GM20431 (cell line): ENCODE data around the gene LRRC45.
"Not testable (repeated sequence)": the region's sequence is repeated elsewhere in the genome, so short reads cannot be mapped to it uniquely, and the experiment has no call there.

ENCODE experiments used
- in situ Hi-C: fragments of 300-500 bp; cut with MseI, MboI; formaldehyde crosslinking; loops from one replicate; pipeline ENCODE4 v1.15.0; 2020; ENCODE audit warnings: low sequenced_read_pairs; ENCODE audit not compliant: unreplicated experiment

LRRC45 gene

GRCh38 chr17:82030470-82031302 lies 7.6 kb downstream of the LRRC45 start:
- in situ Hi-C loops: no loop called here

GRCh38 chr17:82031303-82031884 lies 8.3 kb downstream of the LRRC45 start, which contains the start of gene RAC3:
Gene RAC3, plus strand, starts transcription at chr17:82031678. Its CDS starts 84 bp downstream, at chr17:82031762.
- in situ Hi-C loops: no loop called here

- in situ Hi-C loops: no loop called here
These were observed 9.0 kb downstream of the LRRC45 start for GRCh38 chr17:82031885-82032627.

- in situ Hi-C loops: no loop called here
These were observed 10.4 kb downstream of the LRRC45 start for GRCh38 chr17:82033359-82034085.

GRCh38 chr17:82034371-82035011 lies 11.4 kb downstream of the LRRC45 start:
- in situ Hi-C loops: no loop called here

- in situ Hi-C loops: no loop called here
These were observed 12.4 kb downstream of the LRRC45 start for GRCh38 chr17:82035488-82035887.

GRCh38 chr17:82035956-82036633 lies 13.0 kb downstream of the LRRC45 start:
- in situ Hi-C loops: no loop called here

GRCh38 chr17:82036634-82037091 lies 13.6 kb downstream of the LRRC45 start:
- in situ Hi-C loops: no loop called here

- in situ Hi-C loops: no loop called here
These were observed 14.2 kb downstream of the LRRC45 start, which contains the start of gene DCXR for GRCh38 chr17:82037092-82037888. Gene DCXR, minus strand, starts transcription at chr17:82037697. Its CDS starts 15 bp downstream, at chr17:82037682.

- in situ Hi-C loops: no loop called here
These were observed 14.7 kb downstream of the LRRC45 start for GRCh38 chr17:82037889-82038195.

GRCh38 chr17:82038796-82039409 lies 15.8 kb downstream of the LRRC45 start:
- in situ Hi-C loops: not testable (repeated sequence)

- in situ Hi-C loops: no loop called here
These were observed 16.7 kb downstream of the LRRC45 start for GRCh38 chr17:82039695-82040299.

- in situ Hi-C loops: no loop called here
These were observed 18.2 kb downstream of the LRRC45 start for GRCh38 chr17:82041144-82041814.

GRCh38 chr17:82042649-82043048 lies 19.5 kb downstream of the LRRC45 start:
- in situ Hi-C loops: no loop called here

GRCh38 chr17:82043507-82043906 lies 20.4 kb downstream of the LRRC45 start:
- in situ Hi-C loops: no loop called here

- in situ Hi-C loops: no loop called here
These were observed 22.9 kb downstream of the LRRC45 start for GRCh38 chr17:82045936-82046484.

- in situ Hi-C loops: no loop called here
These were observed 23.8 kb downstream of the LRRC45 start for GRCh38 chr17:82046903-82047302.
